Ovary (tissue), 3 donors: Measurements from ENCODE around the gene DPEP1.

Experiments
- EP300 ChIP-seq: sonication (generic); formaldehyde crosslinking; IDR thresholded peaks from one replicate; pipeline ENCODE4 v1.6.1; 2017; ENCODE audit warnings: antibody characterized with exemption
- POLR2A ChIP-seq: fragments of 450-650 bp; IDR thresholded peaks from one replicate; pipeline ENCODE4 v1.6.1; 2017; ENCODE audit warnings: antibody characterized with exemption, mild to moderate bottlenecking, moderate library complexity
- TF ChIP-seq, protein P1 (sequence below), 3 donors: fragments of 450-650 bp in 2 of 3; fragments of 200-600 bp in 1 of 3; IDR thresholded peaks; one replicate each; pipeline versions ENCODE4 v1.5.1 to v1.8.0; 2016 to 2022; ENCODE audit warnings: antibody characterized with exemption in 3 of 3, mild to moderate bottlenecking in 1 of 3
- donor health status: DM: no; HTN: no; CAD: no.

DNA sequence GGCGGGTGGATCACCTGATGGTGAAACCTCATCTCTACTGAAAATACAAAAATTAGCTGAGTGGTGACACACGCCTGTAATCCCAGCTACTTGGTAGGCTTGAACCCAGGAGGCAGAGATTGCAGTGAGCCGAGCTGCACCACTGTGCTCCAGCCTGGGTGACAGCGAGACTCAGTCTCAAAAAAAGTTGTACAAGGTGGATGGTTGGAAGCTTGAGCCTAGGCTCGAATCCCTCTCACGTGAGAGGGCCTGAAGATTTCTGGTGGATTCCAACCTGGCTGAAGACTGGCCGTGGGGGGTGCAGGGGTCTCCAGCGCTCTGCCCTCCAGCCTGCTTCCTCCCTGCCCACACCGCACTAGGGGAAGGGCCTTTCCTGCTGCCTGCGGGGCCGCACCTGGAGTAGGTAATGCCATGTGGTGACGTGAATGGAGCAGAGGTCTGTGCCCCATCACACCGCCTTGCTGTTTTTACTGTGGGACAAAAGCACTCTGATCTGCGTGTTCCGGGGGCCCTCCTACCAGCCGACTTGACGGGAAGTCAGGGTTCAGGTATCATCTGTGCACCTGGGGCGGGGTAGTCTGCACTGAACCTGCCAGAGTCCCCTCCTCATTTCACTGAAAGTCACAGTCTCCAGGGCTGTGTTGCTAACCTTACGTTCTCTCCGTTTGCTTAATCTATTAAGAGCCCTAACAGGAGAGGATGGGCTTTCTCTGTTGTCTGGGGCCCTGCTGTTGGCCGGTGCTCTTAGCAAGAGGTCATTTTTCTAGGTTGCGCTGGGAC is 48.8 kb upstream of the DPEP1 start:
- no peak for TF ChIP-seq POLR2A
- TF ChIP-seq EP300: no peak
- TF ChIP-seq, protein P1, sequence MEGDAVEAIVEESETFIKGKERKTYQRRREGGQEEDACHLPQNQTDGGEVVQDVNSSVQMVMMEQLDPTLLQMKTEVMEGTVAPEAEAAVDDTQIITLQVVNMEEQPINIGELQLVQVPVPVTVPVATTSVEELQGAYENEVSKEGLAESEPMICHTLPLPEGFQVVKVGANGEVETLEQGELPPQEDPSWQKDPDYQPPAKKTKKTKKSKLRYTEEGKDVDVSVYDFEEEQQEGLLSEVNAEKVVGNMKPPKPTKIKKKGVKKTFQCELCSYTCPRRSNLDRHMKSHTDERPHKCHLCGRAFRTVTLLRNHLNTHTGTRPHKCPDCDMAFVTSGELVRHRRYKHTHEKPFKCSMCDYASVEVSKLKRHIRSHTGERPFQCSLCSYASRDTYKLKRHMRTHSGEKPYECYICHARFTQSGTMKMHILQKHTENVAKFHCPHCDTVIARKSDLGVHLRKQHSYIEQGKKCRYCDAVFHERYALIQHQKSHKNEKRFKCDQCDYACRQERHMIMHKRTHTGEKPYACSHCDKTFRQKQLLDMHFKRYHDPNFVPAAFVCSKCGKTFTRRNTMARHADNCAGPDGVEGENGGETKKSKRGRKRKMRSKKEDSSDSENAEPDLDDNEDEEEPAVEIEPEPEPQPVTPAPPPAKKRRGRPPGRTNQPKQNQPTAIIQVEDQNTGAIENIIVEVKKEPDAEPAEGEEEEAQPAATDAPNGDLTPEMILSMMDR (IDR thresholded peaks at IDR 0.05): no peak
